Ishikawa (cell line): ENCODE results near the gene NFATC1.

Experiments used
- CEBPB ChIP-seq: IDR thresholded peaks from 2 replicates; pipeline ENCODE4 v1.6.1; 2012
- CREB1 ChIP-seq: IDR thresholded peaks from 2 replicates; pipeline ENCODE4 v1.6.1; 2012; ENCODE audit warnings: low read depth
- EGR1 ChIP-seq: IDR thresholded peaks from 2 replicates; pipeline ENCODE4 v1.6.1; 2012
- EP300 ChIP-seq: IDR thresholded peaks from 2 replicates; pipeline ENCODE4 v1.6.1; 2012; ENCODE audit warnings: borderline replicate concordance
- FOXM1 ChIP-seq: IDR thresholded peaks from 2 replicates; pipeline ENCODE4 v1.6.1; 2012; ENCODE audit warnings: low read depth, borderline replicate concordance
- NFIC ChIP-seq: IDR thresholded peaks from 2 replicates; pipeline ENCODE4 v1.6.1; 2012
- RAD21 ChIP-seq: IDR thresholded peaks from 2 replicates; pipeline ENCODE4 v1.6.1; 2012; ENCODE audit warnings: low read depth
- TAF1 ChIP-seq: IDR thresholded peaks from 2 replicates; pipeline ENCODE4 v1.6.1; 2012; ENCODE audit warnings: low read depth, mild to moderate bottlenecking
- TCF12 ChIP-seq: IDR thresholded peaks from 2 replicates; pipeline ENCODE4 v1.6.1; 2012; ENCODE audit warnings: low read depth
- TEAD4 ChIP-seq: IDR thresholded peaks from 2 replicates; pipeline ENCODE4 v1.6.1; 2012
- YY1 ChIP-seq: IDR thresholded peaks from 2 replicates; pipeline ENCODE4 v1.6.1; 2012; ENCODE audit warnings: low read depth
- ZBTB7A ChIP-seq: IDR thresholded peaks from 2 replicates; pipeline ENCODE4 v1.6.1; 2012; ENCODE audit warnings: low read depth
- TF ChIP-seq, protein P1 (sequence below): IDR thresholded peaks from 2 replicates; pipeline ENCODE4 v1.6.1; 2012; ENCODE audit warnings: low read depth, mild to moderate bottlenecking
- TF ChIP-seq, protein P2 (sequence below): IDR thresholded peaks from 2 replicates; pipeline ENCODE4 v1.6.1; 2012
- TF ChIP-seq, protein P3 (sequence below): IDR thresholded peaks from 2 replicates; pipeline ENCODE4 v1.6.1; 2012

Gene NFATC1

DNA sequence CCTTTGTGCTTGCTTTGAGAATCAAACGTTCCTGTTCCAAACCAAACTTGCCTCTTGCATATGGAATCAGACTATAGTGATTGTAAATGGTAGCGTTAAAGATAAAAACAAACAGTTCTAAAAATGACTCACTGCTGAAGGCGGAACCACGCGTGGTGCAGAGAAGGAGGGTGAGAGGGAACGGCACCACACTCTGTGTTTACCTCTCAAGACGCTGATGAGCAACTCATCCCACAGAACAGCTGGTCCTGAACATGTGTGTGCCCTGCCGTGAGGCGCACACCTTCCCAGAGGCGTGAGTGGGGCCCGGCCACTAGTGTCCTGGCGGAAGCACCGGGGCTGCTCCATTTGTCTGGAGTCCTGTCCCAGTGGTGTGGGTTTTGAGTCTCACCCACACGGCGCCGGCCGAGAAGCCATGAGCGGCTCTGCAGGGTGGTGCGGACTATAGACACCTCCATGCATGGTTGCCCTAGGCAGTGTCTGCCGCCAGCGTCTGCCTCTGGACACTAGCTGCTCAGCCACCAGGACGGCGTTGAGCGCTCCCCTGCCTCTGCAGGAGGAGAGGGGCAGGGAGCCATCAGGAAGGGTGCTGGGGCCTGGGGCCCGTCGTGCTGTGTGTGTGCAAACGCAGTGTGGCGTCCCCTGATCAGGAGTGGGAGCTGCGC, 52.1 kb downstream of the NFATC1 start:
- TF ChIP-seq RAD21 = no peak
- no peak for TF ChIP-seq TCF12
- no peak for TF ChIP-seq CREB1
- TF ChIP-seq NFIC = no peak

- TF ChIP-seq, protein P1, sequence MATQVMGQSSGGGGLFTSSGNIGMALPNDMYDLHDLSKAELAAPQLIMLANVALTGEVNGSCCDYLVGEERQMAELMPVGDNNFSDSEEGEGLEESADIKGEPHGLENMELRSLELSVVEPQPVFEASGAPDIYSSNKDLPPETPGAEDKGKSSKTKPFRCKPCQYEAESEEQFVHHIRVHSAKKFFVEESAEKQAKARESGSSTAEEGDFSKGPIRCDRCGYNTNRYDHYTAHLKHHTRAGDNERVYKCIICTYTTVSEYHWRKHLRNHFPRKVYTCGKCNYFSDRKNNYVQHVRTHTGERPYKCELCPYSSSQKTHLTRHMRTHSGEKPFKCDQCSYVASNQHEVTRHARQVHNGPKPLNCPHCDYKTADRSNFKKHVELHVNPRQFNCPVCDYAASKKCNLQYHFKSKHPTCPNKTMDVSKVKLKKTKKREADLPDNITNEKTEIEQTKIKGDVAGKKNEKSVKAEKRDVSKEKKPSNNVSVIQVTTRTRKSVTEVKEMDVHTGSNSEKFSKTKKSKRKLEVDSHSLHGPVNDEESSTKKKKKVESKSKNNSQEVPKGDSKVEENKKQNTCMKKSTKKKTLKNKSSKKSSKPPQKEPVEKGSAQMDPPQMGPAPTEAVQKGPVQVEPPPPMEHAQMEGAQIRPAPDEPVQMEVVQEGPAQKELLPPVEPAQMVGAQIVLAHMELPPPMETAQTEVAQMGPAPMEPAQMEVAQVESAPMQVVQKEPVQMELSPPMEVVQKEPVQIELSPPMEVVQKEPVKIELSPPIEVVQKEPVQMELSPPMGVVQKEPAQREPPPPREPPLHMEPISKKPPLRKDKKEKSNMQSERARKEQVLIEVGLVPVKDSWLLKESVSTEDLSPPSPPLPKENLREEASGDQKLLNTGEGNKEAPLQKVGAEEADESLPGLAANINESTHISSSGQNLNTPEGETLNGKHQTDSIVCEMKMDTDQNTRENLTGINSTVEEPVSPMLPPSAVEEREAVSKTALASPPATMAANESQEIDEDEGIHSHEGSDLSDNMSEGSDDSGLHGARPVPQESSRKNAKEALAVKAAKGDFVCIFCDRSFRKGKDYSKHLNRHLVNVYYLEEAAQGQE = no peak
- TF ChIP-seq ZBTB7A (no peak), TCF12 (no peak), YY1 (no peak)
- TF ChIP-seq, protein P2, sequence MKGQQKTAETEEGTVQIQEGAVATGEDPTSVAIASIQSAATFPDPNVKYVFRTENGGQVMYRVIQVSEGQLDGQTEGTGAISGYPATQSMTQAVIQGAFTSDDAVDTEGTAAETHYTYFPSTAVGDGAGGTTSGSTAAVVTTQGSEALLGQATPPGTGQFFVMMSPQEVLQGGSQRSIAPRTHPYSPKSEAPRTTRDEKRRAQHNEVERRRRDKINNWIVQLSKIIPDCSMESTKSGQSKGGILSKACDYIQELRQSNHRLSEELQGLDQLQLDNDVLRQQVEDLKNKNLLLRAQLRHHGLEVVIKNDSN = no peak
Measured at GRCh38 chr18:79448621-79449020, 52.9 kb downstream of the NFATC1 start.

DNA sequence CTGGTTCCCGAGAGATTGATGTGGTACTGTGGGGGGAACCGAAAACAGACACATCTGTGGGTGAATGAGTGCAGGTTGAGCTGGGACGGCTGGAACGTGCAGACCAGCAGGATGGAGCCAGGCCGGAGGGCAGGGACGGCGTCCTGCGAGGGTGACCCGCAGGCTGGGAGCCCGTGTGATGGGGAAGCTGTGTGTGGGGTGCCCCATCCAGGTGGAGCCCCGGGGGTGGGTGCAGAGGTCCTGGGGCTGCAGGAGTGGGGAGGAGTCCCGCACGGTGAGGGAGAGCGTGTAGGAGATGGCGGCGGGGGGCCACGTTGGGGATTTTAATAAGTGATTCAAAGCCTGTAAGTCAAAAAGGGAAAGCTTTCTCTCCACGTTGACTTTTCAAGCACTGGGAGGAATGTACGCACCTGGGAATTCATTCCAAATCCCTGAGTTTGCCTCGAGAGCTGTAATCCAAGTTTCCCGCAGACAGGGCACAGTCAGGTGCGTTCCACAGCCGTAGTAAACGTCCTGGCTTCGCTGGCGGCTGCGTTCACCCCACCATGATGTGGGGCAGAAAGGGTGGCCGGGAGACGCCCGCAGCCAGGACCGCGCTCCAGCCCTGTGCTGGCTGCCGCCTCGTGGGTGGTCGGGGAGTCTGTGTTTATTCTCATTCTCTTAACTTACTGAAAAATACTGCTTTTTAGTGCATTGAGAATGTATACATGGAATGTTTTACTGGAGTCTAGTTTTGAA, 54.0 kb downstream of the NFATC1 start:
- no peak for TF ChIP-seq ZBTB7A
- no peak for TF ChIP-seq CREB1
- no peak for TF ChIP-seq TEAD4
- TF ChIP-seq TCF12 = no peak
- no peak for TF ChIP-seq CEBPB
- no peak for TF ChIP-seq TAF1
- TF ChIP-seq RAD21 = no peak
- TF ChIP-seq, protein P2 = no peak
- TF ChIP-seq, protein P1 = no peak
- TF ChIP-seq EGR1 = no peak
- TF ChIP-seq, protein P3, sequence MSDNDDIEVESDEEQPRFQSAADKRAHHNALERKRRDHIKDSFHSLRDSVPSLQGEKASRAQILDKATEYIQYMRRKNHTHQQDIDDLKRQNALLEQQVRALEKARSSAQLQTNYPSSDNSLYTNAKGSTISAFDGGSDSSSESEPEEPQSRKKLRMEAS = no peak
- TF ChIP-seq NFIC = no peak
- no peak for TF ChIP-seq YY1
- TF ChIP-seq EP300 = no peak
- no peak for TF ChIP-seq FOXM1

- TF ChIP-seq TAF1 (no peak), EGR1 (no peak), EP300 (no peak), TCF12 (no peak), NFIC (no peak)
- TF ChIP-seq, protein P2 = no peak
Measured at GRCh38 chr18:79450289-79451080, 54.8 kb downstream of the NFATC1 start.

DNA sequence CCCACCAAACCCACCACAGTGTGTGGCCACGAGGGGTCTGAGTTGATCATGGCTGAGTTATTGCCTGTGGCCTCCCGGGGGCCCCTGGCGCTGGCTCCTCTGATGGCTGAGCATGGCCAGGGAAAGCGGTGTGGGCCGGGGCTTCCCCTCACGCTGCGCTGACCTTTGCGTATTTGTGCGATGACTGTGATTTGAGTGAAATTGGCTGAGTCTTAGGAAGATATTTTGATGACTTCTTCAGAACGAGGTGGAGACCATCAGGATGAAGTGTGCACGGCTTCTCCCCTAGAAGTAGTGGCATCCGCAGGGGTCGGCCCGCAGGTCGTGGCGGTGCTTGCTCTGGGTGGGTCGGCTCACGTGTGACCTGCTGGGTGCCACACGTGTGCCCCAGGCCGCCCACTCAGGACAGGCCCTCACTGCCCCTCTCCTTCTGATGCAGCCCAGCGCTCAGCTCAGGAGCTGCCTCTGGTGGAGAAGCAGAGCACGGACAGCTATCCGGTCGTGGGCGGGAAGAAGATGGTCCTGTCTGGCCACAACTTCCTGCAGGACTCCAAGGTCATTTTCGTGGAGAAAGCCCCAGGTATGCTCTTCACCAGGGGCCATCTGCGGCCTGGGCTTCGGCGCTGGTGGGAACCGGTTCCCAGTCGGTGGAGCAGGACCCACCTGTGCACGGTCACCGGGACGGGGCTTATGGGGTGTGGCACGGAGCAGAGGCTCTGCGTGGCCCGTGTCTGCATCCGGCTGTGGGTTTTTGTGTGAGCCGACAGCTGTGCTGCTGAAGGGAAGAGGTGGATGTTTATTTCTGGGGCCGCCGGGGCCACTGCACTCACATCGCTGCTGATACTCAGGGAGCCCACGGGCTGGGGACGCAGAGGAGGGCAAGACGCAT, 55.8 kb downstream of the NFATC1 start:
- peak; percentile 11; the same call in 1 of the 2 replicates for TF ChIP-seq RAD21
- TF ChIP-seq, protein P3 = no peak
